HS-27A (cell line): ENCODE measurements around the gene JSRP1.
"Not testable (repeated sequence)": the region's sequence is repeated elsewhere in the genome, so short reads cannot be mapped to it uniquely, and the experiment has no call there.

ENCODE experiments used
- DNase-seq: peaks from one replicate; pipeline ENCODE4 v3.0.0-alpha.2; 2012; ENCODE audit warnings: low read depth, missing footprints

JSRP1 gene

DNA sequence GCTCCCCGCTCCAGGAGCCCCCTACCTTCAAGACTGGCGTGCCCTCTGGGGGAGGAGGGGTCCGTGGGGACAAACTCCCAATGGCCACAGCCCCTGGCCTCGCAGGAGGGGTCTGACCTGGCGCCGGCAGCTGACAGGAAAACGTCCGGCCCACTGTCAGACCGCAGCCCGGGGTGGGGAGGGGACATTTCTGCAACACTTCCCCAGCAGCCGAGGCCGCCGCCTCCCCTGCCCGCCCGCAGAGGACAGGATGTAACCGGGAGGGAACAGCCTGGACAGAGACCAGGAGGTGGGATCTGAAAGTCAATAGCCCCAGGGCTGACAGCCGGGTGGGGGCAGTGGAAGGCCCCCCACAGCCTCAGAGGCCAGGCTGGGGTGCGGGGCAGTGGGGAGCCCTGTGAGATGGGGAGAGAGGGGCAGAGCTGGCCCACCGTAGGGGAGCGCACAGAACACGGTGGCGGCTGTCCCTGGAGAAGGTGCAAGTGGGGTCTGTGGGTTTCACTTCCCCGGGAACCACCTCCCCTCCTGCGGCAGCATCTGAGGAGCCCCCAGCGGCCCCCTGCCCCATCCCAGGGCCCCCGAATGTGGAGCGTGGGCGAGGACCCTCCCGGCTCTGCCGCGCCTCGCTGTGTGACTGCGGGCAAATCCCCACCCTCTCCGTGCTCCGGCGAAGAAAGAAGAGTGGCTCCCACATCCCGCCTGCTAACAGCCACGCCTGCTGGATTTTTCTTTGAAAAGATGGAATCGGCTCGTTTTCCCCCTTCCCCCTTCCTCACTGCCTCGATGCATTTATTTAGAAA, 26.0 kb upstream of the JSRP1 start, which contains the start of gene PEAK3:
TSS of gene PEAK3 (minus strand) at position 114 of the 800 bp plus-strand sequence. CDS start 1,244 bp downstream, outside the sequence.
- no peak for DNase-seq

GRCh38 chr19:2281265-2282061, 25.2 kb upstream of the JSRP1 start:
- DNase-seq: not testable (repeated sequence)

- DNase-seq: no peak
These were observed 24.5 kb upstream of the JSRP1 start for GRCh38 chr19:2280633-2281264.

GRCh38 chr19:2278459-2279158, 22.4 kb upstream of the JSRP1 start:
- DNase-seq: no peak

DNA sequence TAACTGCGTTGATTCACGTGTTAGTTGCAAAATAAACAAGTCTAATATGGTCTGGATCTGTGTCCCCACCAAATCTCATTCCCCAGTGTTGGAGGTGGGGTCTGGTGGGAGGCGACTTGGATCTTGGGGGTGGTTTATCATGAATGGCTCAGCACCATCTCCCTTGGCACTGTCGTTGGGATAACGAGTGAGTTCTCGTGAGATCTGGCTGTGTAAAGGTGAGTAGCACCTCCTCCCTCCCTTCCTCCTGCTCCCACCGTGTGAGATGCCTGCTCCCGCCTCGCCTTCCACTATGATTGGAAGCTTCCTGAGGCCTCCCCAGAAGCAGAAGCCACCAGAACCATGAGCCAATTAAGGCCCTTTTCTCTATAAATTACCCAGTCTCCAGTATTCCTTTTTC, 20.9 kb upstream of the JSRP1 start:
- DNase-seq: no peak

- DNase-seq: no peak
These were observed 20.3 kb upstream of the JSRP1 start for GRCh38 chr19:2276429-2276986.

DNA sequence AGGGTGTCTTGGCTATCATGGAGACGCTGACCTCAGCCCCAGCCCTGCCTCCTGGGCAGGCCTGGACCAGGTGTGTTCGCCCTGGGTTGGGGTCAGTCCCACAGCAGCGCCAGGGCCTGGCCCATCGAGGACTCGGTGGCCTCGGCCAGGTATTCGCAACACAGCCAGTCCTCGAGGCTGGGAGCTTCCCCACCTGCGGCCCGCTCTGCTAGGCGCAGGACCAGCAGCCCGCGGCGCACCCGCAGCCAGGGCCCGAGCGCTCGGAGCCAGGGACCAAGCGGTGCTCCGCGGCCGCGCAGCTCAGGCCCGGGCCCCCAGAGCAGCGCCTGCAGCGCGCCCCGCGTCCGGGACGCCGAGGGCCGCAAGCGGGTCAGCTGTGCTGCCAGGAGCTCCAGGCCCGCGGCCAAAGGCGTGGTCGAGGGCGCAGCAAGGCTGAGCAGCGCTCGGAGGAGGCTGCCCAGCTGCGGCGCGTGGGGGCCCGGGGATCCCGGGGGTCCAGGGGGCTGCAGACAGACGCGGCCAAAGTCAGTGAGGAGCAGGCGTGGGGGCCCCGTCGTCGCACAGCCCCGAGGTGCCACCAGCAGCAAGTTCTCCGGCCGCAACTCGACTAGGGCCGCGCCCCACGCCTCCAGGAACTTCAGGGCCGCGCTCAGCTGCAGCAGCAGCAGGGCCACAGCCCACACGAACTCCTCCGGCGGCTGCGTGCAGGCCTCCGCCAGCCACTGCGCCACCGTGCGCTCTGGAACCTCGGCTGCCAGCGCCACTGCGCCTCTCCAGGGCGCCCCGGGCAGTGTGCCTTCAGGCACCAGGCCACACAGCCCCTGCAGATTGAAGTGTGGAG, 19.6 kb upstream of the JSRP1 start:
- no peak for DNase-seq

GRCh38 chr19:2274931-2275535, 18.8 kb upstream of the JSRP1 start:
- DNase-seq: no peak

- no peak for DNase-seq
These were observed 18.0 kb upstream of the JSRP1 start for GRCh38 chr19:2274185-2274711.

DNA sequence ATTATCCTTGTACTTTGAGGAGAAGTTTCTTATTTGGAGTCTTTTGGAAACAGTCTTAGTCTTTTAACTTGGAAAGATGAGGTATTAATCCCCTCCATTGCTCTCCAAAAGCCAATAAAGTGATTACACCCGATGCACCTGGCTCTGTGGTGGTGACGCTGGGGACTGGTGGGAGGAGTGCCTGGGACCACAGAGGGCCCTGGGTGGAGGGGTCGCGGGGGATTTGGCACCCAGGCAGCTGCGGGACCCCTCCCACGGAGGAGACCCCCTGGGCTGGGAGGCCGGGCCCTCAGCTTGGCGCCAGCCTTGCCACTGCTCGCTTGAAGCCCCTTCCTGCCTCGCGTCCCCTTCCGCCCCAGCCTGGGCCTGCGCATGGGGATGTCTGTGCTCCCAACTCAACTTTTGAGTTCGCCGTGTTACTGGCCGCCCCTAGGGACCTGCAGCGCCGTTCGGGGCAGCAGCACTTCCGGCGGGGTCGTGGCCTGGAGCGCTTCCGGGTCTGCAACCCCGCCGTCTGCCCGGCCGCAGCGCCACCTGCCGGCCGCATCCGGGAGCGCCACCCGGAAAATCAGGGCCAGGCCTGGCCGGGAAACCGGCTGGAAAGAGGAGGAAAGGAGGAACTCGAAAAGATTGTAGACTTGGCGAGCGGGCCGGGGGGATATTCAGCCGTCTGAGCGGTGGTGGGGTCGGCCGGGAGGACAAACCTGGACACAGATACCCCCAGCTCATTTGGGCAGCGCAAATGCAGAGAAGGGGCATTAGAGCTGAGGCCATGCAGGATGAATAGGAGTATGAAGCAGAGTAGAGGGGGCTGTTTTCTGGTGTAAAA, 17.4 kb upstream of the JSRP1 start:
- no peak for DNase-seq

DNA sequence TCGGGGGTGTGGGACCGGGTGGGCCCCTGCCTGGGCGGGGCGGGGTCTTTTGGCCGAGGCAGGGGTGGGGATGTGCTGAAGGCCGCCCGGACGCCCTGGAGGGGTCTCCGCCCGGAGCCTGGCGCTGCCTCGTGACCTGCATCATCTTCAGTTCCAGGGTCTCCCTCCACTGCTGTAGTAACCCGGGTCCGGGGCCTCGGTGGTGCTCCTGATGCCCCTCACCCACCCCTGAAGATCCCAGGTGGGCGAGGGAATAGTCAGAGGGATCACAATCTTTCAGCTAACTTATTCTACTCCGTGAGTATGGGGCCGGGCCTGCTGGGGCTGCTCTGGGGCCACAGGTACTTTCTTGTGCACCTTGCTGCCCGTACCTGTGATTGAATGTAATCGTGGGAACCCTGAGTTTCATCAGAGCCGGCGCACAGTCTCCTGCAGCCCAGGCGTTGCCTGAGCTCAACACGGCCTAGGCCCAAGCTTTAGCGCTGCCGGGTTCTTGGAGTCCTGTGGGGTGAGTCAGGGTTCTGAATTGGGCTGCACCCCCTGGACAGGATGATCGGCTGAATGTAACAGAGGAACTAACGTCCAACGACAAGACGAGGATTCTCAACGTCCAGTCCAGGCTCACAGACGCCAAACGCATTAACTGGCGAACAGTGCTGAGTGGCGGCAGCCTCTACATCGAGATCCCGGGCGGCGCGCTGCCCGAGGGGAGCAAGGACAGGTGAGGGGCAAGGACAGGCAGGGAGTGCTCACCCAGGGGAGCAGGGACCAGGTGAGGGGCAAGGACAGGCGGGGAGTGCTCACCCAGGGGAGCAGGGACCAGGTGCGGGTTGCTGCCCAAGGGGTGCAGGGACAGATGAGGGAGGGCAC, 15.3 kb upstream of the JSRP1 start:
- DNase-seq: peak; percentile 38

GRCh38 chr19:2270423-2271233, 14.4 kb upstream of the JSRP1 start:
- no peak for DNase-seq

GRCh38 chr19:2270157-2270422, 13.9 kb upstream of the JSRP1 start:
- DNase-seq: no peak

- DNase-seq: peak; percentile 72
These were observed 13.3 kb upstream of the JSRP1 start for GRCh38 chr19:2269244-2270156.

GRCh38 chr19:2268861-2269243, 12.6 kb upstream of the JSRP1 start:
- no peak for DNase-seq

GRCh38 chr19:2268480-2268830, 12.2 kb upstream of the JSRP1 start:
- no peak for DNase-seq
